Stimulated activated CD8-positive, alpha-beta memory T cell treated with anti-CD3 and anti-CD28 coated beads, Interleukin-12 subunit alpha, Interleukin-12 subunit beta, amount 100 ng/mL, for 24 hours (primary cell): Measurements from ENCODE around the gene RALGPS2.
"Not testable (repeated sequence)": the region's sequence is repeated elsewhere in the genome, so short reads cannot be mapped to it uniquely, and the experiment has no call there.

Source experiments
- DNase-seq: peaks from one replicate; pipeline ENCODE4 v3.0.0-alpha.2; 2020; ENCODE audit errors: extremely low read depth

The RALGPS2 gene

GRCh38 chr1:178781533-178782330, 56.7 kb downstream of the RALGPS2 start:
- no peak for DNase-seq

- no peak for DNase-seq
Observed at GRCh38 chr1:178784131-178784536, 59.1 kb downstream of the RALGPS2 start.

GRCh38 chr1:178792394-178792793, 67.3 kb downstream of the RALGPS2 start:
- no peak for DNase-seq

GRCh38 chr1:178796013-178796412, 71.0 kb downstream of the RALGPS2 start:
- no peak for DNase-seq

- no peak for DNase-seq
Observed at GRCh38 chr1:178797590-178797989, 72.5 kb downstream of the RALGPS2 start.

- no peak for DNase-seq
Observed at GRCh38 chr1:178798232-178798861, 73.3 kb downstream of the RALGPS2 start.

- no peak for DNase-seq
Observed at GRCh38 chr1:178802873-178803272, 77.8 kb downstream of the RALGPS2 start.

- DNase-seq = no peak
Observed at GRCh38 chr1:178806665-178807300, 81.7 kb downstream of the RALGPS2 start.

- DNase-seq = no peak
Observed at GRCh38 chr1:178808529-178808928, 83.5 kb downstream of the RALGPS2 start.

GRCh38 chr1:178810585-178810984, 85.5 kb downstream of the RALGPS2 start:
- DNase-seq = no peak

GRCh38 chr1:178818416-178818815, 93.4 kb downstream of the RALGPS2 start:
- no peak for DNase-seq

- DNase-seq = no peak
Observed at GRCh38 chr1:178819123-178819522, 94.1 kb downstream of the RALGPS2 start.

GRCh38 chr1:178821134-178821866, 96.3 kb downstream of the RALGPS2 start:
- DNase-seq = no peak

- DNase-seq = no peak
Observed at GRCh38 chr1:178825167-178825566, 100.1 kb downstream of the RALGPS2 start.

GRCh38 chr1:178844436-178844835, 119.4 kb downstream of the RALGPS2 start:
- no peak for DNase-seq

- no peak for DNase-seq
Observed at GRCh38 chr1:178846306-178846705, 121.3 kb downstream of the RALGPS2 start.

- DNase-seq = no peak
Observed at GRCh38 chr1:178847396-178847849, 122.4 kb downstream of the RALGPS2 start.

GRCh38 chr1:178847919-178848318, 122.9 kb downstream of the RALGPS2 start:
- not testable (repeated sequence) for DNase-seq

GRCh38 chr1:178849918-178850317, 124.9 kb downstream of the RALGPS2 start:
- DNase-seq = no peak

GRCh38 chr1:178857126-178857525, 132.1 kb downstream of the RALGPS2 start:
- DNase-seq = no peak

GRCh38 chr1:178862416-178862815, 137.4 kb downstream of the RALGPS2 start:
- no peak for DNase-seq

- no peak for DNase-seq
Observed at GRCh38 chr1:178862864-178863263, 137.8 kb downstream of the RALGPS2 start.
